Fibroblast of lung (primary cell): ENCODE results near the gene CSNK2B. TPM values are rescaled to one million over a fixed set of nuclear protein-coding genes. Genes with fewer than 3 reads are reported as not detected.

Source experiments
- DNase-seq, 2 donors: peaks; one replicate each; pipeline versions ENCODE4 v3.0.0 to v3.0.0-alpha.2; 2010; ENCODE audit warnings: low read depth in 2 of 2
- H2AFZ ChIP-seq: 2 replicates; pipeline ENCODE4 v1.5.1; 2012; ENCODE audit warnings: low read length, control low read depth, inconsistent platforms
- H3K27ac ChIP-seq: 2 replicates; pipeline ENCODE4 v1.5.1; 2011; ENCODE audit warnings: low read length, control low read depth; ENCODE audit not compliant: insufficient read depth
- H3K27me3 ChIP-seq: 2 replicates; pipeline ENCODE4 v1.5.1; 2011; ENCODE audit warnings: mild to moderate bottlenecking, low read length; ENCODE audit not compliant: control insufficient read depth, insufficient read depth
- H3K36me3 ChIP-seq: 2 replicates; pipeline ENCODE4 v1.5.1; 2011; ENCODE audit warnings: low read length; ENCODE audit not compliant: control insufficient read depth, insufficient read depth
- H3K4me1 ChIP-seq: 2 replicates; pipeline ENCODE4 v1.5.1; 2011; ENCODE audit warnings: low read length; ENCODE audit not compliant: control insufficient read depth, insufficient read depth; ENCODE audit errors: extremely low read depth
- H3K4me2 ChIP-seq: 2 replicates; pipeline ENCODE4 v1.5.1; 2011; ENCODE audit warnings: low read length, control low read depth; ENCODE audit not compliant: insufficient read depth; ENCODE audit errors: extremely low read depth
- H3K4me3 ChIP-seq, 4 experiments: fragments of 200-600 bp in 1 of 4; sonication (generic) in 1 of 4; replicated peaks in 1 of 4; 2 replicates each; pipeline ENCODE4 v1.5.1; 2011 to 2016; ENCODE audit warnings: low read length in 4 of 4, low read depth in 3 of 4, mild to moderate bottlenecking in 3 of 4, control low read depth in 2 of 4, inconsistent platforms in 1 of 4, mixed read lengths in 1 of 4; ENCODE audit not compliant: insufficient read depth in 1 of 4; ENCODE audit errors: control extremely low read depth in 1 of 4
- H3K79me2 ChIP-seq: 2 replicates; pipeline ENCODE4 v1.5.1; 2012; ENCODE audit warnings: mild to moderate bottlenecking, low read length, inconsistent platforms; ENCODE audit not compliant: control insufficient read depth, insufficient read depth
- H3K9ac ChIP-seq: 2 replicates; pipeline ENCODE4 v1.5.1; 2011; ENCODE audit warnings: mild to moderate bottlenecking, low read length, control low read depth; ENCODE audit not compliant: insufficient read depth
- H3K9me3 ChIP-seq: 2 replicates; pipeline ENCODE4 v1.5.1; 2012; ENCODE audit warnings: low read depth, low read length; ENCODE audit not compliant: control insufficient read depth, insufficient read depth
- H4K20me1 ChIP-seq: 2 replicates; pipeline ENCODE4 v1.5.1; 2011; ENCODE audit warnings: low read length; ENCODE audit not compliant: control insufficient read depth, insufficient read depth; ENCODE audit errors: extremely low read depth
- CTCF ChIP-seq, 2 donors: IDR thresholded peaks in 1 of 2; conservative IDR thresholded peaks in 1 of 2; 1 replicate in 1 of 2; 2 replicates in 1 of 2; pipeline ENCODE4 v1.5.1; 2011 to 2012; ENCODE audit warnings: low read length in 2 of 2, control low read depth in 1 of 2, inconsistent platforms in 1 of 2, low read depth in 1 of 2, mild to moderate bottlenecking in 1 of 2
- EZH2 ChIP-seq: IDR thresholded peaks from 2 replicates; pipeline ENCODE4 v1.5.1; 2012; ENCODE audit warnings: low read length, control low read depth, mild to moderate bottlenecking; ENCODE audit errors: missing control alignments
- polyA plus RNA-seq, 2 donors: library from polyadenylated mRNA; depleted of rRNA in 1 of 2; stranded (reverse) in 1 of 2; unstranded in 1 of 2; fragments of >200 nt; gene quantifications; 2 replicates each; pipeline ENCODE4 v1.2.1, GENCODE V29; 2011 to 2012; ENCODE audit warnings: missing spikeins in 1 of 2
- total RNA-seq: library from RNA; depleted of rRNA; stranded (reverse); fragments of >200 nt; gene quantifications from 2 replicates; pipeline ENCODE4 v1.2.1, GENCODE V29; 2014

Gene CSNK2B
- total and polyA plus RNA-seq, 2 donors (not counting 1 experiment from before 2014, with no cell fraction given) = 67.2 to 84.9 TPM

- Histone ChIP-seq H3K4me3 (no peak overlapping the region), H3K36me3 (peaks cover 32% of the 10 kb centered on the region), H3K9me3 (no peaks in the 10 kb centered on the region), H2AFZ (no peak overlapping the region), H3K9ac (no peak overlapping the region), H3K27me3 (no peaks in the 10 kb centered on the region), H4K20me1 (no peaks in the 10 kb centered on the region), H3K4me2 (no peak overlapping the region), H3K79me2 (no peaks in the 10 kb centered on the region), H3K4me1 (no peaks in the 10 kb centered on the region), H3K27ac (no peak overlapping the region)
- DNase-seq = no peak
- no peak for TF ChIP-seq EZH2
- TF ChIP-seq CTCF (conservative IDR thresholded peaks at IDR 0.05 in 1 of 2, IDR thresholded peaks at IDR 0.05 in 1 of 2; ENCODE audit: low read depth in 1 of 2, low read length in 2 of 2) = peak; percentile 23 to 46
These were observed 23.6 kb downstream of the CSNK2B start for GRCh38 chr6:31689249-31690110.

GRCh38 chr6:31690231-31691077, 24.6 kb downstream of the CSNK2B start:
- H3K9ac ChIP-seq = no peak overlapping the region
- no peaks in the 10 kb centered on the region for H3K9me3 ChIP-seq
- H4K20me1 ChIP-seq = no peaks in the 10 kb centered on the region
- H3K4me2 ChIP-seq = no peak overlapping the region
- TF ChIP-seq CTCF (conservative IDR thresholded peaks at IDR 0.05 in 1 of 2, IDR thresholded peaks at IDR 0.05 in 1 of 2; ENCODE audit: low read depth in 1 of 2, low read length in 2 of 2) = no peak
- TF ChIP-seq EZH2 = no peak
- H2AFZ ChIP-seq = no peak overlapping the region
- H3K36me3 ChIP-seq = peaks cover 36% of the 10 kb centered on the region
- H3K27ac ChIP-seq = no peak overlapping the region
- no peaks in the 10 kb centered on the region for H3K79me2 ChIP-seq
- H3K4me1 ChIP-seq = no peaks in the 10 kb centered on the region
- H3K27me3 ChIP-seq = no peaks in the 10 kb centered on the region
- no peak overlapping the region for H3K4me3 ChIP-seq
- no peak for DNase-seq

- H3K4me3 ChIP-seq = no peak overlapping the region
- no peak for DNase-seq
These were observed 25.2 kb downstream of the CSNK2B start for GRCh38 chr6:31691078-31691463.

More at GRCh38 chr6:31691078-31691463, 25.2 kb downstream of the CSNK2B start:
- Histone ChIP-seq H3K27ac (no peak overlapping the region), H3K4me2 (no peak overlapping the region), H3K27me3 (no peaks in the 10 kb centered on the region), H4K20me1 (no peaks in the 10 kb centered on the region), H3K79me2 (no peaks in the 10 kb centered on the region), H3K4me1 (no peaks in the 10 kb centered on the region), H3K9me3 (no peaks in the 10 kb centered on the region), H3K9ac (no peak overlapping the region), H3K36me3 (peaks cover 34% of the 10 kb centered on the region), H2AFZ (no peak overlapping the region)
- no peak for TF ChIP-seq CTCF (conservative IDR thresholded peaks at IDR 0.05 in 1 of 2, IDR thresholded peaks at IDR 0.05 in 1 of 2; ENCODE audit: low read depth in 1 of 2, low read length in 2 of 2)
